H1 (cell line): ENCODE measurements around the gene ST8SIA4. TPM values are rescaled to one million over a fixed set of nuclear protein-coding genes. Genes with fewer than 3 reads are reported as not detected.

ENCODE experiments used
- MAFK ChIP-seq: IDR thresholded peaks from 2 replicates; pipeline ENCODE4 v1.6.1; 2012; ENCODE audit warnings: low read depth, mild to moderate bottlenecking, improper control_type of control experiment, low read length
- polyA plus RNA-seq, 7 experiments: library from polyadenylated mRNA; depleted of rRNA in 3 of 7; stranded (reverse) in 5 of 7; unstranded in 2 of 7; fragments of >200 nt in 5 of 7; fragments of 200-250 nt in 2 of 7; gene quantifications; 1 replicate in 5 of 7; 2 replicates in 1 of 7; 4 replicates in 1 of 7; pipeline versions ENCODE4 v1.2.1 to v1.2.3, GENCODE V29; 2011 to 2013; ENCODE audit warnings: missing spikeins in 2 of 7, mixed read lengths in 2 of 7
- total RNA-seq: library from RNA; stranded (reverse); fragmentation: NEBNext Ultra II Directional; extraction: Animal tissue kit (Norgen Biotek cat#: 25700); gene quantifications from 2 replicates; pipeline ENCODE4 v1.2.1, GENCODE V29; 2021

ST8SIA4 gene
- total and polyA plus RNA-seq, 2 of the 8 experiments (the other 6 are each of a cell fraction or from before 2014, with no cell fraction given), result 0.08 to 0.50 TPM

GRCh38 chr5:100834519-100834918 is 68.6 kb downstream of the ST8SIA4 start (continued):
- TF ChIP-seq MAFK, result no peak
